OCI-LY3 (cell line): ENCODE results near the gene TMPRSS11B.

Source experiments
- EZH2phosphoT487 ChIP-seq: fragments of 200-600 bp; shearing (Covaris generic); IDR thresholded peaks from 2 replicates; pipeline ENCODE4 v1.6.1; 2018; ENCODE audit warnings: antibody characterized with exemption, mixed run types, low read depth
- TF ChIP-seq, protein P1 (sequence below): fragments of 200-600, 300-600 bp; sonication (generic); IDR thresholded peaks from 2 replicates; pipeline ENCODE4 v1.5.1; 2014; ENCODE audit warnings: antibody characterized with exemption, low read length, low read depth

DNA sequence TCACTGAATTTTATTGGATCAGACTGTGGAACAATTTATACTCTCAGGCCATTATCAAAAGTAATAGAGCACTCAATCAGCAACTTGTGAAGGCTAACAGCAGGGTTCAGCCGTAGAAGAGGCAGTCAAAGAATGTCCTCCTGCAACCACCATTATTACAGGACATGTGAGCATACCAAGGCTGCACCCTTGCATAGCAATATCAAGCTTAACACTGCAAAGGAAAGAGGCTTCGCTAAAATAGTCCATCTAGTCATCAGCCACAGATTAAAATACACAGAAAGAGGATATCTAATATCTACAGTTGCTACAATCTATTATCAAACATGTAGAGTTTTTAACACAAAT is 42.9 kb upstream of the TMPRSS11B start:
- TF ChIP-seq, protein P1, sequence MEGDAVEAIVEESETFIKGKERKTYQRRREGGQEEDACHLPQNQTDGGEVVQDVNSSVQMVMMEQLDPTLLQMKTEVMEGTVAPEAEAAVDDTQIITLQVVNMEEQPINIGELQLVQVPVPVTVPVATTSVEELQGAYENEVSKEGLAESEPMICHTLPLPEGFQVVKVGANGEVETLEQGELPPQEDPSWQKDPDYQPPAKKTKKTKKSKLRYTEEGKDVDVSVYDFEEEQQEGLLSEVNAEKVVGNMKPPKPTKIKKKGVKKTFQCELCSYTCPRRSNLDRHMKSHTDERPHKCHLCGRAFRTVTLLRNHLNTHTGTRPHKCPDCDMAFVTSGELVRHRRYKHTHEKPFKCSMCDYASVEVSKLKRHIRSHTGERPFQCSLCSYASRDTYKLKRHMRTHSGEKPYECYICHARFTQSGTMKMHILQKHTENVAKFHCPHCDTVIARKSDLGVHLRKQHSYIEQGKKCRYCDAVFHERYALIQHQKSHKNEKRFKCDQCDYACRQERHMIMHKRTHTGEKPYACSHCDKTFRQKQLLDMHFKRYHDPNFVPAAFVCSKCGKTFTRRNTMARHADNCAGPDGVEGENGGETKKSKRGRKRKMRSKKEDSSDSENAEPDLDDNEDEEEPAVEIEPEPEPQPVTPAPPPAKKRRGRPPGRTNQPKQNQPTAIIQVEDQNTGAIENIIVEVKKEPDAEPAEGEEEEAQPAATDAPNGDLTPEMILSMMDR, result no peak
- no peak for TF ChIP-seq EZH2phosphoT487
